ENCODE data around the gene MAGI2. TPM values are rescaled to one million over a fixed set of nuclear protein-coding genes. Genes with fewer than 3 reads are reported as not detected.

Gene MAGI2
- total RNA-seq, 6 experiments from 2014 or later = 1.2 to 4.0 (median 2.4) TPM

GRCh38 chr7:78099715-78100394, 1353.6 kb downstream of the MAGI2 start:
- H3K4me1 ChIP-seq = no peaks in the 10 kb centered on the region
- ATAC-seq (no peak), DNase-seq (no peak)
- no peak overlapping the region for H3K27ac ChIP-seq
- TF ChIP-seq CTCF (IDR thresholded peaks at IDR 0.05) (no peak), POLR2A (IDR thresholded peaks at IDR 0.05) (no peak)
- H3K4me3 ChIP-seq = no peak overlapping the region
- WGBS (ENCODE audit: insufficient coverage, low coverage, low lambda C conversion rate, missing lambda C conversion rate) = 56% methylated on average over 2 of the region's 3 CpGs
- no peaks in the 10 kb centered on the region for H3K36me3 ChIP-seq
- intact Hi-C loops (cut with DNase I) = no loop called here
- H3K27me3 ChIP-seq = no peaks in the 10 kb centered on the region
- no peaks in the 10 kb centered on the region for H3K9me3 ChIP-seq

GRCh38 chr7:78095549-78095948, 1357.9 kb downstream of the MAGI2 start:
- Histone ChIP-seq H3K27me3 (no peaks in the 10 kb centered on the region), H3K27ac (no peak overlapping the region), H3K9me3 (no peaks in the 10 kb centered on the region), H3K4me3 (no peak overlapping the region), H3K36me3 (no peaks in the 10 kb centered on the region), H3K4me1 (no peaks in the 10 kb centered on the region)
- TF ChIP-seq CTCF (IDR thresholded peaks at IDR 0.05) (no peak), POLR2A (IDR thresholded peaks at IDR 0.05) (no peak)
- ATAC-seq (no peak), DNase-seq (no peak)
- intact Hi-C loops (cut with DNase I) = no loop called here

GRCh38 chr7:78092331-78092730, 1361.1 kb downstream of the MAGI2 start:
- WGBS (ENCODE audit: insufficient coverage, low coverage, low lambda C conversion rate, missing lambda C conversion rate) = 64% methylated on average over 3 of the region's 3 CpGs

GRCh38 chr7:78090616-78091015, 1362.9 kb downstream of the MAGI2 start:
- intact Hi-C loops (cut with DNase I) = no loop called here
- ATAC-seq (no peak), DNase-seq (no peak)

More at GRCh38 chr7:78092331-78092730, 1361.1 kb downstream of the MAGI2 start:
- Histone ChIP-seq H3K27ac (no peak overlapping the region), H3K27me3 (no peaks in the 10 kb centered on the region), H3K36me3 (no peaks in the 10 kb centered on the region), H3K4me3 (no peak overlapping the region), H3K4me1 (no peaks in the 10 kb centered on the region), H3K9me3 (no peaks in the 10 kb centered on the region)
- intact Hi-C loops (cut with DNase I) = no loop called here
- ATAC-seq (no peak), DNase-seq (no peak)
- no peak for TF ChIP-seq CTCF (IDR thresholded peaks at IDR 0.05)
- no peak for TF ChIP-seq POLR2A (IDR thresholded peaks at IDR 0.05)

More at GRCh38 chr7:78090616-78091015, 1362.9 kb downstream of the MAGI2 start:
- TF ChIP-seq CTCF (IDR thresholded peaks at IDR 0.05) = no peak
- no peak for TF ChIP-seq POLR2A (IDR thresholded peaks at IDR 0.05)
- H3K36me3 ChIP-seq = no peaks in the 10 kb centered on the region
- no peaks in the 10 kb centered on the region for H3K4me1 ChIP-seq
- H3K27me3 ChIP-seq = no peaks in the 10 kb centered on the region
- H3K9me3 ChIP-seq = no peaks in the 10 kb centered on the region
- H3K27ac ChIP-seq = no peak overlapping the region
- no peak overlapping the region for H3K4me3 ChIP-seq
